Measurements from ENCODE around the gene GLI3.

Gene GLI3

DNA sequence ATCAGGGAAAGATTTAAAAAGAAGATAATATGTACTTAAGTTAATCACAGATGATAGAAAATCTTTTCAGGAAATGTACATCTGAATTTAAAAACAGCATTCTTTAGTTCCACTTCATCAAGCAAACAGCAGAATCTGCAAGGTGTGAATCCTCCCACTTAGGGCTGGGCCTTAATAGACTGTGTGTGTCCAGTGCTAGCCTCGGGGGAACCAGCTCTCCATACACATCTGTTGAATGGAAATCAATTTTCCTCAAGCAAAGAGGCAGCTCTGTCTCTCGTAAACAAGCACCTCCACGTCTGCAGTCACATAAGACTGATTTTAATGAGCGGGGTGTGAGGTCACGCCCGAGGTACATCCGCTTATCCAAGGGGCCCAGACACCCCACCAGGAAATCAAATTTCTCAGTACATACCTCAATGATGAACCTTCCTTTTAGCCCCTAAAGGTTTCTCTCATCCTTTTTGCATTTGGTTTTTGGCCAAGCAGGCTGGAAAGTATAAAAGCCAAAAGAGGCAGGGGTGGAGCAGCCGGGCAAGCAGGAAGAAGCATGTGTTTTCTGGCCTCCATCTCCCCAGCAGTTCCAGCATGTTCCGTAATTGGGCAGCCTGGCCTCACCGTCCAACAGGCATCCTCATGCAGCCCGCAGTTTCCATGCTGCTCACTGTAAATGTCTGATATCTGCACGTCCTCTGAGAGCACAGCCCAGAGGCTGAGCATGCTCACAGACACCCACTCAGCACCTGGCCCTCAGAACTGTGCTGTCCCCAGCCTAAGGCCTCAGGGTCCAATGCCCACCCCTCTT lies 131.3 kb downstream of the GLI3 start:
- POLR2A ChIA-PET: no interaction called here
- DNase-seq (ENCODE audit: low read depth, low spot score): no peak
- CTCF ChIA-PET: no interaction called here
- no peak overlapping the region for H3K4me3 ChIP-seq (ENCODE audit: low read depth, low read length)
- TF ChIP-seq, protein P1, sequence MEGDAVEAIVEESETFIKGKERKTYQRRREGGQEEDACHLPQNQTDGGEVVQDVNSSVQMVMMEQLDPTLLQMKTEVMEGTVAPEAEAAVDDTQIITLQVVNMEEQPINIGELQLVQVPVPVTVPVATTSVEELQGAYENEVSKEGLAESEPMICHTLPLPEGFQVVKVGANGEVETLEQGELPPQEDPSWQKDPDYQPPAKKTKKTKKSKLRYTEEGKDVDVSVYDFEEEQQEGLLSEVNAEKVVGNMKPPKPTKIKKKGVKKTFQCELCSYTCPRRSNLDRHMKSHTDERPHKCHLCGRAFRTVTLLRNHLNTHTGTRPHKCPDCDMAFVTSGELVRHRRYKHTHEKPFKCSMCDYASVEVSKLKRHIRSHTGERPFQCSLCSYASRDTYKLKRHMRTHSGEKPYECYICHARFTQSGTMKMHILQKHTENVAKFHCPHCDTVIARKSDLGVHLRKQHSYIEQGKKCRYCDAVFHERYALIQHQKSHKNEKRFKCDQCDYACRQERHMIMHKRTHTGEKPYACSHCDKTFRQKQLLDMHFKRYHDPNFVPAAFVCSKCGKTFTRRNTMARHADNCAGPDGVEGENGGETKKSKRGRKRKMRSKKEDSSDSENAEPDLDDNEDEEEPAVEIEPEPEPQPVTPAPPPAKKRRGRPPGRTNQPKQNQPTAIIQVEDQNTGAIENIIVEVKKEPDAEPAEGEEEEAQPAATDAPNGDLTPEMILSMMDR (IDR thresholded peaks at IDR 0.05; ENCODE audit: insufficient read depth, low read length, missing control alignments): no peak

DNA sequence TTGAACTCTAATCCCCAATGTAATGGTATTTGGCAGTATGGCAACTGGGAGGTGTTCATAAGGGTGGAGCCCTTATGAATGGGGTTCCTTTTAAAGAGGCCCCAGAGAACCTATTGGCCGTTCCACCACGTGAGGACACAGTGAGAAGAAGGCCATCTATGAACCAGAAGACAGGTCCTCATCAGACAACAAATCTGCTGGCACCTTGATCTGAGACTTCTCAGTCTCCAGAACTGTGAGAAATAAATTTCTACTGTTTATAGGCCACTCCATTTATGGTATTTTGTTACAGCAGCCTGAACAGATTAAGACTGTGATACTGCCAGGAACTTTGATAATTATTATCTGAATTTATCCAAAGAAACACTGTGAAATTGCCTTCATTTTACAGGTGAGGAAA lies 132.3 kb downstream of the GLI3 start:
- DNase-seq (ENCODE audit: low read depth, low spot score): no peak
- H3K4me3 ChIP-seq (ENCODE audit: low read depth, low read length): no peak overlapping the region
- ChIA-PET POLR2A (no interaction called here), CTCF (no interaction called here)
- TF ChIP-seq, protein P1 (IDR thresholded peaks at IDR 0.05; ENCODE audit: insufficient read depth, low read length, missing control alignments): no peak

DNA sequence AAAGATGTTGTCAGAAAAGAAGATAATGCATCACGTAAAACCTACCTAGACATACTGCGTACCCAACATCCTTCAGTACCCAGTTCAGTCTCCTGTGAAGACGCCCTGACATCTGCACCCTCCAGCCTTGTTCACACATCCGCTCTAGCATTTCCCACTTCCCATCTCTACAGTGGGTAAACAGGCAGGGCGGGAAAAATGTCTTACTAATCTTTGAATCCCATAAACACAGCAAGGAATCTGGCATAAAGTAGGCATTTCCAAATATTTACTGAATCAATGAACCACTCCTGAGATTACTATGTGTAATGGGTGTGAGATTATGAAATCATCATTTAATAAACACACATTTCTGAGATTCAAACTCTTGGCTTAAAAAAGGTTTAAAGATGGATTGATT lies 132.8 kb downstream of the GLI3 start:
- CTCF ChIA-PET: no interaction called here

DNA sequence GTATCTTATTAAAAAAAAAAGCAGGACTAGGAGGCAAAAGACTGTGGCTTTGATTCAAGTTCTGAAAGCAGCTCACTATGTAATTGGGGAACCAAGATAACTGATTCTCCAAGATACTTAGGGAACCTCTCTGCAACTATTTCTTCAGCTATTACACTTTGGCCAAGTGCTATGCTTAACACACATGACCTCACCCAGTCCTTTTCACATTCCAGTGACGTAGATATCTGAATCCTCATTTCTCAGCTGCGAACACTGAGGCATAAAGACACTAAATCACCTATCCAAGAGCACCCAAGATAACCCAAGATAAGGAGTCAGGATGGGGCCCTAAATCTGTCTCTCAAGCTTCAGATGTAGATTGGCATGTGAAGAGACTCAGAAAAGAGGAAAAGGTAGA lies 133.6 kb downstream of the GLI3 start:
- ChIA-PET CTCF (interaction anchor here (0.7 to 1.4 kb wide), 3 partner anchors 10 to 35 kb away, joined by 3 to 6 read pairs (median 5); no protein-coding TSS in a partner anchor), POLR2A (no interaction called here)
- no peak overlapping the region for H3K4me3 ChIP-seq (ENCODE audit: low read depth, low read length)
- TF ChIP-seq, protein P1 (IDR thresholded peaks at IDR 0.05; ENCODE audit: insufficient read depth, low read length, missing control alignments): no peak
- DNase-seq (ENCODE audit: low read depth, low spot score): no peak

More for the DNA sequence above, 132.8 kb downstream of the GLI3 start:
- no peak overlapping the region for H3K4me3 ChIP-seq (ENCODE audit: low read depth, low read length)
- DNase-seq (ENCODE audit: low read depth, low spot score): no peak
- TF ChIP-seq, protein P1 (IDR thresholded peaks at IDR 0.05; ENCODE audit: insufficient read depth, low read length, missing control alignments): no peak
- POLR2A ChIA-PET: no interaction called here

DNA sequence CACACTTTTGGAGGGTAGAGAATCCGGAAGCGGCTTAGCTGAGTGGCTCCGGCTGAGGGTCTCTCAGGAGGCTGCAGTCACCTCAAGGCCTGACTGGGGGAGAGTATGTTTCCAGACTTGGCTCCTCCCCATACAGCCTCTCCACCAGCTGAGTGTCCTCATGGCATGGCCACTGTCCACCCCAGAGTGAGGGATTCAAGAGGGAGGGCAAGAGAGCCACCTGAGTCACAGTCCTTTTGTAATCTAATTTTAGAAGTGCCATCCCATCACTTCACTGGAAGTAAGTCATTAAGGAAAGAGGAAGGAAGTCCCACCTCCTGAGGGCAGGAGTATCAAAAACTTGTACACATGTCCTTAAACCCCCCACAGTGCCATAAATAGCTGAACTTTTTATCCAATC lies 134.0 kb downstream of the GLI3 start:
- TF ChIP-seq, protein P1 (IDR thresholded peaks at IDR 0.05; ENCODE audit: insufficient read depth, low read length, missing control alignments): no peak
- no peak overlapping the region for H3K4me3 ChIP-seq (ENCODE audit: low read depth, low read length)
- ChIA-PET POLR2A (no interaction called here), CTCF (interaction anchor here (0.7 to 1.4 kb wide), 5 partner anchors 10 to 50 kb away, joined by 3 to 6 read pairs (median 3); no protein-coding TSS in a partner anchor)
- no peak for DNase-seq (ENCODE audit: low read depth, low spot score)

DNA sequence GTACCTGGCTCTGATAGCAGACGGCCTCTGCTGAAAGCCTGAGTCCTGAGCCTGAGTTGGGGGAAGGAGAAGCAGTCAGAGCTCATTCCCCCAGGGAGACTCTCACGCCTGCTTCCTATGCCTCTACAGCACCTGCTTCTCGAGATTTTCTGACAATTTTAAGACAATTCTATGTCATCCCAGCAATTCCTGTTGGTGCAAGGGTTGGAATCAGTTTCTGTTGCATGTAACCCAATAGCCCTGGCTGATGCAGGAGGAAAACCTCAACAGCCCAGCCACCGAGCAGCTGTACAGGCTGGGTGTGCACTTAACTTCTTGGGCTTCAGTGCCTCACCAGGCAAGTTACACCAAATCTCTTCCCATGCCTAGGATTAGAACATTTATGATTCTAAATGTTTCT lies 134.7 kb downstream of the GLI3 start:
- ChIA-PET POLR2A (no interaction called here), CTCF (interaction anchor here (0.8 to 1.4 kb wide), 3 partner anchors 12 to 49 kb away, joined by 3 read pairs; no protein-coding TSS in a partner anchor)
- no peak overlapping the region for H3K4me3 ChIP-seq (ENCODE audit: low read depth, low read length)
- no peak for DNase-seq (ENCODE audit: low read depth, low spot score)
- TF ChIP-seq, protein P1 (IDR thresholded peaks at IDR 0.05; ENCODE audit: insufficient read depth, low read length, missing control alignments): no peak
